Jurkat, Clone E6-1 (cell line): ENCODE measurements around the gene CTDSPL.

Source experiments
- DNase-seq: peaks from one replicate; pipeline ENCODE4 v3.0.0-alpha.2; 2011; ENCODE audit warnings: low read depth, low spot score
- H3K4me3 ChIP-seq: 2 replicates; pipeline ENCODE4 v1.5.1; 2011; ENCODE audit warnings: mild to moderate bottlenecking, low read length, control low read depth, moderate library complexity

The CTDSPL gene

GRCh38 chr3:37907371-37907770, 45.7 kb downstream of the CTDSPL start:
- peak overlapping the region; percentile 15 for H3K4me3 ChIP-seq
- DNase-seq, result no peak

DNA sequence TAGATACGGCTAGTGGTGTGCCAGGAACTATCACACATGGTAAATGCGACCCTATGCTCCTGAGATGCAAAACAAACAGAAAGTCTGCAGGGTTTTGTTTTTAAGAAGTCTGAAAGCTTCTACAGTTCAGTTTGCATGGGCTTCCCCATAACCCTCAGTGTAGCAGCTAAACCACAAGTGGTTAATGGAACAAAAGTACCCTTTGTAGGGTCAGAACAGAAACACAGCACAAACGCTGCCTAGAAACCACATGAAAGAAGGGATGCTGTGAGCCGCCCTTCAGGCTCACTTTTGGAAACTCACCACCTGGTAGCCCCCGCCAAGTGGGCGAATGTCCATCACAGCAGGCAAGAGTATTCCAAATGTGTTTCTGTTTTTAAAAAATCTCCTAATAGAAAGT, 46.2 kb downstream of the CTDSPL start:
- DNase-seq, result peak; percentile 84
- peak overlapping the region; percentile 15 for H3K4me3 ChIP-seq

DNA sequence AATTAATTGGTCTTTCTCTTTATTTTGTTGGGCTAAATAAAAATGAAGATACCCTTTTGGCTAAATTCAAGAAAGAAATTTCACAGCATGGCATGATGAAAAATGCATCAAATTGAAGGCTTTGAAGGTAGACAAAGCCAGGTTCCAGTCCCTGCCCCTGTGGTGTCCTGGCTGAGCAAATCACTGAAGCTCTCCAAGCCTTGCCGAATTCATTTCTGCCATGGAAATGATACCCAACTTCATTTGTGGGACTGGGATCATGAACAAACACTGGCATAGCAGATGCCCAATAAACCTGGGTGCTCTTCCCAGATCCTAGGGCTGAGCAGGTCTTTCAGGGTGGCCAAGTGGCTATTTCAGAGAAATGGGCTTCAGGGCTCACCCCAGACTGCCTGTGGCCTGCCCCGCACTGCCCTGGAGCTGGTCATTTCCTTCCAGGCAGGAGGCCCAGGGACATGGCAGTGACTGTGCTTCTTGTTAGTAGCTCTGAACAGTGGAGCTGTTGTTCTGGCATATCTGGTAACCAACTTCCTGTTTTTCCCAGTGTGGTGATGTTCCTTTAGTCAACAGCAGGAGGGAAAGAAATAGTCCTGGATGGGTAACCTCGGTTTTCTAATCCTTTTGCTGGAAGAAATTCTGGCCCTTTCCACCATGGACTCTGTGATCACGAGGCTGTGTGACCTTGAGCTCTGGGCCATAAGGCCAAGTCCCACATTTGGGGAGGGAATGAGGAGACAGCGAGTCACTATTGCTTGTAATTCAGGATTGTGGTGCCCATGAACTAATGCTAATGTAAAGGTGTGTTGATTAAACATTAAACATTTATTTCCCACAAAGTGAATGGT, 47.6 kb downstream of the CTDSPL start:
- DNase-seq, result no peak

GRCh38 chr3:37910671-37911400, 49.2 kb downstream of the CTDSPL start:
- DNase-seq, result no peak
- H3K4me3 ChIP-seq, result no peak overlapping the region

More for the DNA sequence above, 47.6 kb downstream of the CTDSPL start:
- no peak overlapping the region for H3K4me3 ChIP-seq

- H3K4me3 ChIP-seq, result no peak overlapping the region
- DNase-seq, result no peak
Measured at GRCh38 chr3:37912052-37912733, 50.5 kb downstream of the CTDSPL start.

- no peak for DNase-seq
Measured at GRCh38 chr3:37913522-37913921, 51.8 kb downstream of the CTDSPL start.

GRCh38 chr3:37916685-37917084, 55.0 kb downstream of the CTDSPL start:
- no peak for DNase-seq

More at GRCh38 chr3:37913522-37913921, 51.8 kb downstream of the CTDSPL start:
- H3K4me3 ChIP-seq, result no peak overlapping the region

DNA sequence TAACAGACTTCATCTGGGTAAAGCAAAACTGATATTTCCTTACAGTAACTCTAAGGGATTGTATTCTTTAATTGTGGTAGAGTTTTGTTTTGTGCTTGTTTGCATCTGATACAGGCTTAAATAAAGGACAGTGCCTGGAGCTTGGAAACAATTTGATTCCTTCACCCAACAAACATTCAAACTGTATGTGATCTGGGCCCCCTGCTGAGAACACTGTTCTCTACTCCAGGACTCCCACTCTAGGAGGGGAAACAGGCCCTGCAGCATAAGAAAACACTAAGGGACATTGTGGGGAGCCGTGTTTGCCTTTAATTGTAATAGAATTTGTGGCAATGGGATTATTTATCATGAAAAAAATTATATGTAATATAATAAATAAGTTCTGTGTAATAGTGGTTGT, 56.9 kb downstream of the CTDSPL start:
- no peak for DNase-seq
- no peak overlapping the region for H3K4me3 ChIP-seq

More at GRCh38 chr3:37916685-37917084, 55.0 kb downstream of the CTDSPL start:
- H3K4me3 ChIP-seq, result no peak overlapping the region

GRCh38 chr3:37920156-37920699, 58.5 kb downstream of the CTDSPL start:
- peak; percentile 67 for DNase-seq
- no peak overlapping the region for H3K4me3 ChIP-seq

- H3K4me3 ChIP-seq, result no peak overlapping the region
- no peak for DNase-seq
Measured at GRCh38 chr3:37921025-37921424, 59.3 kb downstream of the CTDSPL start.

GRCh38 chr3:37922721-37923568, 61.3 kb downstream of the CTDSPL start:
- peak; percentile 91 for DNase-seq
- no peak overlapping the region for H3K4me3 ChIP-seq

DNA sequence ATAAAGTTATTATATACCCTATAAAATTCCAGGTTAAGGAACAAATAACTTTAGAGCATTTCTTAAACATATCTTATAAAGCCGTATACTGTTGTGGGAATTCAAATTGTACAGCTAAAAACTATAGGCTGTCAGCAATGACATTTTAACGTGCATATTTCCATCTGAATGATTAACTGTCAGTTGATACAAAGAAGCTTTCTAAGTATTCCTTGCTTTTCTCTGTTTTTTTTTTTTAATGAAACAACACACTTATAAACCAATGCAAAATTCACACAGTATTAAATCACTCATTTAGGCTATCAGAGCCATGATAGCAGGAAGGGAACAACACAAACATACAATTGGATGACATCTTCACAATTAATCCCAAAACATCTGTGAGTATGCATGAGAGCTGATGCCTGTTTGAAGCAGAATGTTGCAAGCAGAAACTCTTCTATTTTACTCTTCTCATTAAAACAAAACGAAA, 61.9 kb downstream of the CTDSPL start:
- no peak for DNase-seq
- H3K4me3 ChIP-seq, result no peak overlapping the region

GRCh38 chr3:37924453-37924852, 62.8 kb downstream of the CTDSPL start:
- H3K4me3 ChIP-seq, result no peak overlapping the region
- no peak for DNase-seq

- H3K4me3 ChIP-seq, result no peak overlapping the region
- no peak for DNase-seq
Measured at GRCh38 chr3:37925157-37925556, 63.5 kb downstream of the CTDSPL start.

DNA sequence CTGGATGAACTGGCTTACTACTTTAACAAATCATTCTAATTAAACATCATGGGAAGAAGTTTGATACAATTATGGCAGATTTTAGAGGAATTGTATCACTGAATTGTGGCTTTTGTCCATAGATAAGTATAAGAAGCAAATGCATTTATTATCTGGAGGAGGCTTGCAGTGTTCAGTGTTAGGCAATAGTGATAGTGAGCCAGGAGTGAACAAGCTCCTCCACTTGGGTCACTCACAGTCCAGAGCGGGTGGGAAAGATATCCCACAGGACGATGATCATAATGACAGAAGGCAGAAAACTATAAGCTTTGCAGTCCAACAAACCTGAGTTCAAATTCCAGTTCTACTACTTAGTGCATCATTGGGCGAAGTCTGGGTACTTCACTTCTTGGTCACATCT, 64.9 kb downstream of the CTDSPL start:
- H3K4me3 ChIP-seq, result no peak overlapping the region
- DNase-seq, result no peak

- no peak for DNase-seq
- H3K4me3 ChIP-seq, result no peak overlapping the region
Measured at GRCh38 chr3:37930495-37930894, 68.8 kb downstream of the CTDSPL start.

- H3K4me3 ChIP-seq, result no peak overlapping the region
- no peak for DNase-seq
Measured at GRCh38 chr3:37932505-37932904, 70.8 kb downstream of the CTDSPL start.

- H3K4me3 ChIP-seq, result no peak overlapping the region
- no peak for DNase-seq
Measured at GRCh38 chr3:37934631-37935289, 73.1 kb downstream of the CTDSPL start.
